WTC11 (cell line): ENCODE data around the gene MAML2. TPM values are rescaled to one million over a fixed set of nuclear protein-coding genes. Genes with fewer than 3 reads are reported as not detected.
A peak's percentile ranks its signal among the peaks of the same experiment; 100 is the strongest.

Experiments used
- ATAC-seq: fragments of 200-7000 bp; cut with Tn5 transposase; 2 replicates; pipeline ENCODE4 v1.10.0; 2021; ENCODE audit warnings: mild to moderate bottlenecking, moderate library complexity
- CTCF ChIA-PET: fragments of 300-600 bp; sonication (Branson Sonifier 250); formaldehyde crosslinking; loops from one replicate; lab custom pipeline; 2021; ENCODE audit warnings: antibody characterized with exemption; lab: Charles Lee
- POLR2A ChIA-PET: fragments of 350-600 bp; sonication (Branson Sonifier 250); formaldehyde crosslinking; loops from one replicate; lab custom pipeline; 2021; ENCODE audit warnings: antibody characterized with exemption; lab: Charles Lee
- DNase-seq: peaks from one replicate; pipeline ENCODE4 v3.0.0; 2021; ENCODE audit warnings: low spot score
- H3K27ac Mint-ChIP-seq: 2 replicates; pipeline ENCODE4 v1.8.0; 2021; ENCODE audit warnings: mixed read lengths
- H3K27me3 Mint-ChIP-seq: 2 replicates; pipeline ENCODE4 v1.8.0; 2021; ENCODE audit warnings: low read depth, mild to moderate bottlenecking, moderate library complexity, mixed read lengths
- H3K36me3 Mint-ChIP-seq: 2 replicates; pipeline ENCODE4 v1.8.0; 2021; ENCODE audit warnings: mixed read lengths
- H3K4me1 Mint-ChIP-seq: 2 replicates; pipeline ENCODE4 v1.8.0; 2022; ENCODE audit warnings: mixed read lengths
- H3K4me3 Mint-ChIP-seq: 2 replicates; pipeline ENCODE4 v1.8.0; 2021; ENCODE audit warnings: mild to moderate bottlenecking, moderate library complexity, mixed read lengths
- H3K9me3 Mint-ChIP-seq: 2 replicates; pipeline ENCODE4 v1.8.0; 2021; ENCODE audit warnings: mixed read lengths
- ATF2 ChIP-seq: sonication (generic); formaldehyde crosslinking; IDR thresholded peaks from 2 replicates; pipeline ENCODE4 v1.8.1; 2022; ENCODE audit warnings: low read depth, missing genetic modification reagents, borderline replicate concordance
- ESRRA ChIP-seq: sonication (generic); formaldehyde crosslinking; IDR thresholded peaks from 2 replicates; pipeline ENCODE4 v1.8.1; 2022; ENCODE audit warnings: mild to moderate bottlenecking, missing genetic modification reagents, borderline replicate concordance
- JUN ChIP-seq: sonication (generic); formaldehyde crosslinking; IDR thresholded peaks from 2 replicates; pipeline ENCODE4 v1.8.0; 2023; ENCODE audit warnings: mild to moderate bottlenecking, missing genetic modification reagents
- MXD4 ChIP-seq: fragments of 250-450 bp; sonication (Bioruptor Pico); IDR thresholded peaks from 2 replicates; pipeline ENCODE4 v1.8.0; 2021; ENCODE audit warnings: mild to moderate bottlenecking, moderate library complexity, borderline replicate concordance
- NR1H2 ChIP-seq: sonication (generic); formaldehyde crosslinking; IDR thresholded peaks from 2 replicates; pipeline ENCODE4 v1.9.0; 2021; ENCODE audit warnings: mild to moderate bottlenecking, moderate library complexity, missing genetic modification reagents
- OVOL2 ChIP-seq: fragments of 250-450 bp; sonication (Bioruptor Pico); IDR thresholded peaks from 2 replicates; pipeline ENCODE4 v1.9.0; 2021; ENCODE audit warnings: mild to moderate bottlenecking, borderline replicate concordance
- PRRX2 ChIP-seq: fragments of 250-450 bp; sonication (Bioruptor Pico); IDR thresholded peaks from 2 replicates; pipeline ENCODE4 v1.8.0; 2021; ENCODE audit warnings: mild to moderate bottlenecking
- RORB ChIP-seq: fragments of 250-450 bp; sonication (Bioruptor Pico); IDR thresholded peaks from 2 replicates; pipeline ENCODE4 v1.9.0; 2021; ENCODE audit warnings: mild to moderate bottlenecking
- SMAD4 ChIP-seq: sonication (generic); formaldehyde crosslinking; IDR thresholded peaks from 2 replicates; pipeline ENCODE4 v1.8.0; 2022; ENCODE audit warnings: mild to moderate bottlenecking, missing genetic modification reagents
- TEAD4 ChIP-seq: sonication (generic); formaldehyde crosslinking; IDR thresholded peaks from 2 replicates; pipeline ENCODE4 v1.8.0; 2022; ENCODE audit warnings: mild to moderate bottlenecking, missing genetic modification reagents
- ZMAT4 ChIP-seq: fragments of 250-450 bp; sonication (Bioruptor Pico); IDR thresholded peaks from 2 replicates; pipeline ENCODE4 v1.9.0; 2021; ENCODE audit warnings: mild to moderate bottlenecking
- ZNF138 ChIP-seq: sonication (generic); formaldehyde crosslinking; conservative IDR thresholded peaks from 2 replicates; pipeline ENCODE4 v1.8.1; 2022; ENCODE audit warnings: mild to moderate bottlenecking, moderate library complexity, missing genetic modification reagents
- ZNF281 ChIP-seq: sonication (generic); formaldehyde crosslinking; IDR thresholded peaks from 2 replicates; pipeline ENCODE4 v1.8.0; 2023; ENCODE audit warnings: mild to moderate bottlenecking, missing genetic modification reagents
- ZNF416 ChIP-seq: fragments of 250-450 bp; sonication (Bioruptor Pico); IDR thresholded peaks from 2 replicates; pipeline ENCODE4 v1.9.0; 2021; ENCODE audit warnings: mild to moderate bottlenecking, inconsistent platforms
- ZNF425 ChIP-seq: fragments of 250-450 bp; sonication (Bioruptor Pico); conservative IDR thresholded peaks from 2 replicates; pipeline ENCODE4 v1.9.0; 2021; ENCODE audit warnings: mild to moderate bottlenecking
- ZNF532 ChIP-seq: fragments of 250-450 bp; sonication (Bioruptor Pico); IDR thresholded peaks from 2 replicates; pipeline ENCODE4 v1.9.0; 2021; ENCODE audit warnings: mild to moderate bottlenecking, borderline replicate concordance
- total RNA-seq: library from RNA; stranded (reverse); gene quantifications from 3 replicates; pipeline ENCODE4 v1.2.3, GENCODE V29; 2021

The MAML2 gene
- total RNA-seq, 1 experiment from 2014 or later: 8.1 TPM

GRCh38 chr11:96169250-96169649, 173.7 kb downstream of the MAML2 start:
- H3K27me3 Mint-ChIP-seq: no peaks in the 10 kb centered on the region
- TF ChIP-seq ZNF416 (CRISPR knock-in tag): no peak
- TF ChIP-seq OVOL2 (CRISPR knock-in tag): no peak
- TF ChIP-seq PRRX2 (CRISPR knock-in tag): no peak
- TF ChIP-seq NR1H2 (CRISPR knock-in tag): no peak
- no peak for TF ChIP-seq ZNF532 (CRISPR knock-in tag)
- no peak for TF ChIP-seq ZMAT4 (CRISPR knock-in tag)
- no peak for TF ChIP-seq ZNF425 (CRISPR knock-in tag)
- no peak for TF ChIP-seq ESRRA (CRISPR knock-in tag)
- H3K9me3 Mint-ChIP-seq: peaks cover 12% of the 10 kb centered on the region; the same call in 1 of the 2 replicates
- peaks cover 39% of the 10 kb centered on the region for H3K4me1 Mint-ChIP-seq
- ATAC-seq (no peak), DNase-seq (no peak)
- peaks cover 7% of the 10 kb centered on the region for H3K36me3 Mint-ChIP-seq
- peak overlapping the region; percentile 20; the same call in 1 of the 2 replicates for H3K27ac Mint-ChIP-seq
- POLR2A ChIA-PET: no interaction called here
- CTCF ChIA-PET: interaction anchor here (0.8 to 1.0 kb wide), 2 partner anchors 13 to 174 kb away, joined by 3 read pairs; partner anchors contain the start of gene MAML2
- H3K4me3 Mint-ChIP-seq: no peak overlapping the region

- Mint-ChIP-seq H3K9me3 (peaks cover 10% of the 10 kb centered on the region; the same call in 1 of the 2 replicates), H3K27me3 (no peaks in the 10 kb centered on the region), H3K27ac (no peak overlapping the region), H3K4me1 (peaks cover 35% of the 10 kb centered on the region), H3K36me3 (peaks cover 3% of the 10 kb centered on the region), H3K4me3 (no peak overlapping the region)
- ChIA-PET POLR2A (no interaction called here), CTCF (interaction anchor here (0.8 to 1.0 kb wide), 2 partner anchors 13 to 175 kb away, joined by 3 read pairs; partner anchors contain the start of gene MAML2)
- TF ChIP-seq SMAD4 (CRISPR knock-in tag): no peak
- no peak for TF ChIP-seq TEAD4 (CRISPR knock-in tag)
- TF ChIP-seq MXD4 (CRISPR knock-in tag): no peak
- TF ChIP-seq ZNF281 (CRISPR knock-in tag): no peak
- no peak for TF ChIP-seq ZNF138 (CRISPR knock-in tag)
- TF ChIP-seq JUN (CRISPR knock-in tag): no peak
- TF ChIP-seq RORB (CRISPR knock-in tag): no peak
- no peak for TF ChIP-seq ATF2 (CRISPR knock-in tag)
- DNase-seq (no peak), ATAC-seq (no peak)
Observed at GRCh38 chr11:96168623-96169022, 174.4 kb downstream of the MAML2 start.
